Ovary (tissue), 9 donors: ENCODE measurements around the gene FUT1. TPM values are rescaled to one million over a fixed set of nuclear protein-coding genes. Genes with fewer than 3 reads are reported as not detected.
A peak's percentile ranks its signal among the peaks of the same experiment; 100 is the strongest.

Source experiments
- DNase-seq, 5 donors: peaks; one replicate each; pipeline ENCODE4 v3.0.0-alpha.2; 2019 to 2020
- H3K27ac ChIP-seq, 2 donors: fragments of 200-600 bp; one replicate each; pipeline versions ENCODE4 v1.5.1 to v1.8.0; 2019 to 2022
- H3K27me3 ChIP-seq: fragments of 200-600 bp; one replicate; pipeline ENCODE4 v1.8.0; 2022
- H3K36me3 ChIP-seq: fragments of 200-600 bp; sonication (generic); one replicate; pipeline ENCODE4 v1.5.1; 2019
- H3K4me1 ChIP-seq: one replicate; pipeline ENCODE4 v1.8.1; 2013; ENCODE audit warnings: mild to moderate bottlenecking, moderate library complexity; ENCODE audit not compliant: insufficient read depth
- H3K4me3 ChIP-seq: fragments of 200-600 bp; sonication (generic); one replicate; pipeline ENCODE4 v1.5.1; 2017
- H3K9me3 ChIP-seq, 2 donors: fragments of 200-600 bp in 1 of 2; sonication (generic) in 1 of 2; one replicate each; pipeline versions ENCODE4 v1.5.1 to v1.8.1; 2013 to 2019; ENCODE audit warnings: mild to moderate bottlenecking in 1 of 2, moderate library complexity in 1 of 2
- CTCF ChIP-seq, 3 donors: fragments of 450-650 bp in 2 of 3; fragments of 200-600 bp in 1 of 3; IDR thresholded peaks; one replicate each; pipeline versions ENCODE4 v1.5.1 to v1.8.0; 2016 to 2022; ENCODE audit warnings: antibody characterized with exemption in 3 of 3, mild to moderate bottlenecking in 1 of 3
- EP300 ChIP-seq: sonication (generic); formaldehyde crosslinking; IDR thresholded peaks from one replicate; pipeline ENCODE4 v1.6.1; 2017; ENCODE audit warnings: antibody characterized with exemption
- POLR2A ChIP-seq: fragments of 450-650 bp; IDR thresholded peaks from one replicate; pipeline ENCODE4 v1.6.1; 2017; ENCODE audit warnings: antibody characterized with exemption, mild to moderate bottlenecking, moderate library complexity
- WGBS, 3 donors: extraction: QIAGEN DNeasy Blood & Tissue Kit in 1 of 3; methylation state at CpG; one replicate each; pipeline versions ENCODE4 v1.1.5 to v1.1.7; 2013 to 2017; 5-methylcytosine and 5-hydroxymethylcytosine counted together
- intact Hi-C, 4 donors: fragments of 100-400 bp; cut with DNase I; formaldehyde crosslinking; loops; one replicate each; pipeline versions ENCODE4 v1.11.0 to v1.15.1; 2022 to 2023
- polyA plus RNA-seq, 2 donors: library from polyadenylated mRNA; stranded (reverse); fragments of 200-250 nt in 1 of 2; fragments of 350-450 nt in 1 of 2; fragmentation: Illumina TruSeq in 1 of 2; extraction: RNeasy Lipid Tissue Mini Kit (QIAGEN cat#74804) in 1 of 2; gene quantifications; one replicate each; pipeline ENCODE4 v1.2.3, GENCODE V29; 2013 to 2014
- total RNA-seq, 7 donors: library from RNA; depleted of rRNA in 2 of 7; stranded (reverse); fragments of >200 nt in 2 of 7; fragmentation: NEBNext Ultra II Directional in 3 of 7; extraction: Animal tissue kit (Norgen Biotek cat#: 25700) in 3 of 7; gene quantifications; one replicate each; pipeline versions ENCODE4 v1.1.0 to v1.2.4, GENCODE V29; 2016 to 2023
- donor health status: DM: no; HTN: no; CAD: no; lungs with moderate emphysema.
- donor health status: DM: no; HTN: no; CAD: no.
- donor health status: Bipolar disorder and iron deficiency.
- donor health status: DM: yes; HTN: yes; CAD: no.
- donor health status: DM: no; HTN: no; CAD: no.
- donor health status: DM: yes; HTN: yes; CAD: no.

FUT1 gene
- total and polyA plus RNA-seq, 9 donors, result 0.48 to 4.0 (median 1.3) TPM

- no peaks in the 10 kb centered on the region for H3K9me3 ChIP-seq
- H3K27me3 ChIP-seq, result no peaks in the 10 kb centered on the region
- peaks cover 13% of the 10 kb centered on the region for H3K4me1 ChIP-seq
- TF ChIP-seq CTCF (IDR thresholded peaks at IDR 0.05) (no peak), EP300 (no peak), POLR2A (no peak)
- peak; percentile 71 to 82 (median 73) for DNase-seq
- intact Hi-C loops, result no loop called here
- peak overlapping the region in 1 of 2 donors; percentile 63 for H3K27ac ChIP-seq
- H3K36me3 ChIP-seq, result no peaks in the 10 kb centered on the region
- WGBS, 3 donors, result 40 to 46% (median 41%) methylated on average over 11 of the region's 11 CpGs
- H3K4me3 ChIP-seq, result no peak overlapping the region
These were observed 27.4 kb downstream of the FUT1 start for GRCh38 chr19:48724796-48725753.

- no peaks in the 10 kb centered on the region for H3K27me3 ChIP-seq
- no peak for TF ChIP-seq CTCF (IDR thresholded peaks at IDR 0.05)
- TF ChIP-seq POLR2A, result no peak
- TF ChIP-seq EP300, result no peak
- WGBS, 3 donors, result 76 to 83% (median 77%) methylated on average over 11 of the region's 11 CpGs
- H3K4me3 ChIP-seq, result no peak overlapping the region
- no peaks in the 10 kb centered on the region for H3K36me3 ChIP-seq
- DNase-seq, result peak in 1 of 5 donors; percentile 33
- no peaks in the 10 kb centered on the region for H3K9me3 ChIP-seq
- H3K4me1 ChIP-seq, result peaks cover 28% of the 10 kb centered on the region
- intact Hi-C loops, result no loop called here
- H3K27ac ChIP-seq, result no peak overlapping the region
These were observed 30.2 kb downstream of the FUT1 start for GRCh38 chr19:48722196-48722708.

- TF ChIP-seq EP300 (no peak), POLR2A (peak; percentile 27), CTCF (IDR thresholded peaks at IDR 0.05) (no peak)
- peak overlapping the region; percentile 78 to 96 for H3K27ac ChIP-seq
- intact Hi-C loops, result no loop called here
These were observed 31.7 kb downstream of the FUT1 start for GRCh38 chr19:48720613-48721296.

GRCh38 chr19:48720251-48720612 lies 32.2 kb downstream of the FUT1 start:
- DNase-seq, result peak in 1 of 5 donors; percentile 73
- H3K4me1 ChIP-seq, result peaks cover 39% of the 10 kb centered on the region
- intact Hi-C loops, result no loop called here
- no peaks in the 10 kb centered on the region for H3K27me3 ChIP-seq
- H3K9me3 ChIP-seq, result no peaks in the 10 kb centered on the region
- no peaks in the 10 kb centered on the region for H3K36me3 ChIP-seq
- 3 to 5% (median 3%) methylated on average over 12 of the region's 12 CpGs for WGBS, 3 donors
- H3K4me3 ChIP-seq, result peak overlapping the region; percentile 51
- H3K27ac ChIP-seq, result peak overlapping the region; percentile 55 to 96
- TF ChIP-seq CTCF (IDR thresholded peaks at IDR 0.05), result no peak
- TF ChIP-seq POLR2A, result no peak
- no peak for TF ChIP-seq EP300

More at GRCh38 chr19:48720613-48721296, 31.7 kb downstream of the FUT1 start:
- peak overlapping the region; percentile 51 for H3K4me3 ChIP-seq
- DNase-seq, result peak; percentile 97 to 100 (median 99)
- H3K4me1 ChIP-seq, result peaks cover 36% of the 10 kb centered on the region
- H3K27me3 ChIP-seq, result no peaks in the 10 kb centered on the region
- WGBS, 3 donors, result 3 to 6% (median 5%) methylated on average over 42 of the region's 42 CpGs
- no peaks in the 10 kb centered on the region for H3K9me3 ChIP-seq
- no peaks in the 10 kb centered on the region for H3K36me3 ChIP-seq
